Measurements from ENCODE around the gene ZNF446.

- TF ChIP-seq CTCF (IDR thresholded peaks at IDR 0.05), result no peak
- TF ChIP-seq EZH2 (IDR thresholded peaks at IDR 0.05; ENCODE audit: borderline replicate concordance, insufficient read depth, low read depth, low read length, poor library complexity, severe bottlenecking), result no peak
Measured at GRCh38 chr19:58434217-58434616, 41.9 kb upstream of the ZNF446 start.
